Upper lobe of right lung (tissue), 1 donor: ENCODE data around the gene IFI27L2. TPM values are rescaled to one million over a fixed set of nuclear protein-coding genes. Genes with fewer than 3 reads are reported as not detected.

ENCODE experiments used
- ATAC-seq: fragments of 200-7000 bp; cut with Tn5 transposase; one replicate; pipeline ENCODE4 v1.9.1; 2020; ENCODE audit warnings: mild to moderate bottlenecking, moderate library complexity
- DNase-seq: peaks from one replicate; pipeline ENCODE4 v3.0.0-alpha.2; 2020
- H3K27ac ChIP-seq: fragments of 200-600 bp; one replicate; pipeline ENCODE4 v1.8.0; 2022
- H3K27me3 ChIP-seq: fragments of 200-600 bp; one replicate; pipeline ENCODE4 v1.8.0; 2022; ENCODE audit warnings: mild to moderate bottlenecking
- H3K36me3 ChIP-seq: fragments of 200-600 bp; one replicate; pipeline ENCODE4 v1.8.0; 2022
- H3K4me1 ChIP-seq: fragments of 200-600 bp; one replicate; pipeline ENCODE4 v1.8.0; 2022
- H3K4me3 ChIP-seq: fragments of 200-600 bp; one replicate; pipeline ENCODE4 v1.8.0; 2022; ENCODE audit warnings: mild to moderate bottlenecking
- H3K9me3 ChIP-seq: fragments of 200-600 bp; one replicate; pipeline ENCODE4 v1.8.0; 2022
- intact Hi-C: fragments of 100-400 bp; cut with DNase I; formaldehyde crosslinking; loops from one replicate; pipeline ENCODE4 v1.11.0; 2022
- total RNA-seq: library from RNA; stranded (reverse); fragmentation: NEBNext Ultra II Directional; extraction: Animal tissue kit (Norgen Biotek cat#: 25700); gene quantifications from one replicate; pipeline ENCODE4 v1.2.1, GENCODE V29; 2021
- TF ChIP-seq, protein P1 (sequence below): fragments of 200-600 bp; IDR thresholded peaks from one replicate; pipeline ENCODE4 v1.8.0; 2022; ENCODE audit warnings: antibody characterized with exemption
- donor health status: DM: no; HTN: yes; CAD: no; lungs with severe emphysema.

Gene IFI27L2
- total RNA-seq, 1 donor from 2014 or later: 32.4 TPM

DNA sequence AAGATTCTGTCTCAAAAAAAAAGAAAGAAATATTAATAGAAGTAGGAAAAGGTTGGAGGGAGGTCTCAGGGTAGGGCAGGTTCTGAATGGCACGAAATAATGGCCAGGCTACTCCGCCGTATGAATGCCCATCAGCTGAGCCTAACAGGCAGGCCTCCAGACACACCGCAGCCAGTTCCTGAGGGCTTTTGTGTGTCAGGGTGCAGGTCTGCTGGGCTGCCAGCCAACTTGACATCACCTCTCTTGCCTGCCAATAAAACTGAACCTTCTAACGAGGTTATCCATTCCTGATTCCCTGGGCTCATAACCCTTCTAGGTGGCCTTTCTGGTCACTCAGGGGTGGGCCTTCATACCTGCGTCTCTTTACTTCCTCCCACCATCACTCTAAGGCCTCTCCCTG is 15.9 kb downstream of the IFI27L2 start:
- DNase-seq (no peak), ATAC-seq (no peak)
- Histone ChIP-seq H3K9me3 (no peaks in the 10 kb centered on the region), H3K36me3 (no peaks in the 10 kb centered on the region), H3K27me3 (no peaks in the 10 kb centered on the region), H3K4me1 (peaks cover 11% of the 10 kb centered on the region), H3K27ac (peak overlapping the region; percentile 80), H3K4me3 (peak overlapping the region; percentile 46)
- intact Hi-C loops: no loop called here
- TF ChIP-seq, protein P1, sequence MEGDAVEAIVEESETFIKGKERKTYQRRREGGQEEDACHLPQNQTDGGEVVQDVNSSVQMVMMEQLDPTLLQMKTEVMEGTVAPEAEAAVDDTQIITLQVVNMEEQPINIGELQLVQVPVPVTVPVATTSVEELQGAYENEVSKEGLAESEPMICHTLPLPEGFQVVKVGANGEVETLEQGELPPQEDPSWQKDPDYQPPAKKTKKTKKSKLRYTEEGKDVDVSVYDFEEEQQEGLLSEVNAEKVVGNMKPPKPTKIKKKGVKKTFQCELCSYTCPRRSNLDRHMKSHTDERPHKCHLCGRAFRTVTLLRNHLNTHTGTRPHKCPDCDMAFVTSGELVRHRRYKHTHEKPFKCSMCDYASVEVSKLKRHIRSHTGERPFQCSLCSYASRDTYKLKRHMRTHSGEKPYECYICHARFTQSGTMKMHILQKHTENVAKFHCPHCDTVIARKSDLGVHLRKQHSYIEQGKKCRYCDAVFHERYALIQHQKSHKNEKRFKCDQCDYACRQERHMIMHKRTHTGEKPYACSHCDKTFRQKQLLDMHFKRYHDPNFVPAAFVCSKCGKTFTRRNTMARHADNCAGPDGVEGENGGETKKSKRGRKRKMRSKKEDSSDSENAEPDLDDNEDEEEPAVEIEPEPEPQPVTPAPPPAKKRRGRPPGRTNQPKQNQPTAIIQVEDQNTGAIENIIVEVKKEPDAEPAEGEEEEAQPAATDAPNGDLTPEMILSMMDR: no peak

DNA sequence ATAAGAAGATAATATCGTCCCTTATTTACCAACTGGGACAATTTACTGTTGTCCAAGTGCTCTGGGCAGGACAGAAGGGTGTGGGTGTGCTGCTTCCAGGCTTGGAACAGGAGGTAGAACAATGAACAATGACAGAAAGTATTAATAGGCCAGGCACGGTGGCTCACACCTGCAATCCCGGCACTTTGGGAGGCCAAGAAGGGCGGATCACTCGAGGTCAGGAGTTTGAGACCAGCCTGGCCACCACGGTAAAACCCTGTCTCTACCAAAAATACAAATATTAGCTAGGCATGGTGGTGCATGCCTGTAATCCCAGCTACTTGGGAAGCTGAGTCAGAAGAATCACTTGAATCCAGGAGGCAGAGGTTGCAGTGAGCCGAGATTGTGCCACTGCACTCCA is 16.3 kb downstream of the IFI27L2 start:
- no peaks in the 10 kb centered on the region for H3K27me3 ChIP-seq

DNA sequence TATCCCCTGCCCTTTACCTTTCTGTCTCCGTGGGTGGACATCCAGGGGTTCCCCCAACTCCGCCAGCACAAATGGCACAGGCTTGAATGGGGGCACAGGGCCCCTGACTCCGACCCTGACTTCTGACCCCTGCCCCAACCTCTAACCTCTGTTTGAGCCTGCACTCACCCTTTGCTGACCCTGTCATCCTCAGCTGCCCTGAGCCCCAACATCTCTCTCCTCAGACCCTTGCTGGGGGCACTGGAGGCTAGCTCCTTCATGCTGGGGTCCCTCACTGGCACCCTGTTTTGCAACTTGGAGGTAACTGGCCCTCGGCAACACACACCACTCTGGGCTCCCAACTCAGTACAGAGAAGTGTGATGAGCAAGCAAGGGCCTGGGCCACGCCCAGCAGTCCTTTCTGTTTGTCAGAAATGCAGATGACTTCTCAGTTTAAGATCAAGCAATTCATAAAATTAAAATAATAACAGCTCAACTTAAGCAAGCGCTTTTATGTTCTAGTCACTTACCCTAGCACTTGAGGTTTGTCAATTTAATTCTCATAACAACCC is 16.8 kb downstream of the IFI27L2 start:
- ATAC-seq (no peak), DNase-seq (no peak)
- Histone ChIP-seq H3K4me3 (peak overlapping the region; percentile 46), H3K4me1 (peaks cover 11% of the 10 kb centered on the region), H3K27me3 (no peaks in the 10 kb centered on the region), H3K36me3 (no peaks in the 10 kb centered on the region), H3K9me3 (no peaks in the 10 kb centered on the region), H3K27ac (peak overlapping the region; percentile 80)
- intact Hi-C loops: no loop called here
- TF ChIP-seq, protein P1: no peak

More for the DNA sequence above, 16.3 kb downstream of the IFI27L2 start:
- DNase-seq (no peak), ATAC-seq (no peak)
- no peaks in the 10 kb centered on the region for H3K36me3 ChIP-seq
- H3K4me1 ChIP-seq: peaks cover 11% of the 10 kb centered on the region
- peak overlapping the region; percentile 80 for H3K27ac ChIP-seq
- intact Hi-C loops: no loop called here
- no peaks in the 10 kb centered on the region for H3K9me3 ChIP-seq
- H3K4me3 ChIP-seq: peak overlapping the region; percentile 46
- TF ChIP-seq, protein P1: no peak

DNA sequence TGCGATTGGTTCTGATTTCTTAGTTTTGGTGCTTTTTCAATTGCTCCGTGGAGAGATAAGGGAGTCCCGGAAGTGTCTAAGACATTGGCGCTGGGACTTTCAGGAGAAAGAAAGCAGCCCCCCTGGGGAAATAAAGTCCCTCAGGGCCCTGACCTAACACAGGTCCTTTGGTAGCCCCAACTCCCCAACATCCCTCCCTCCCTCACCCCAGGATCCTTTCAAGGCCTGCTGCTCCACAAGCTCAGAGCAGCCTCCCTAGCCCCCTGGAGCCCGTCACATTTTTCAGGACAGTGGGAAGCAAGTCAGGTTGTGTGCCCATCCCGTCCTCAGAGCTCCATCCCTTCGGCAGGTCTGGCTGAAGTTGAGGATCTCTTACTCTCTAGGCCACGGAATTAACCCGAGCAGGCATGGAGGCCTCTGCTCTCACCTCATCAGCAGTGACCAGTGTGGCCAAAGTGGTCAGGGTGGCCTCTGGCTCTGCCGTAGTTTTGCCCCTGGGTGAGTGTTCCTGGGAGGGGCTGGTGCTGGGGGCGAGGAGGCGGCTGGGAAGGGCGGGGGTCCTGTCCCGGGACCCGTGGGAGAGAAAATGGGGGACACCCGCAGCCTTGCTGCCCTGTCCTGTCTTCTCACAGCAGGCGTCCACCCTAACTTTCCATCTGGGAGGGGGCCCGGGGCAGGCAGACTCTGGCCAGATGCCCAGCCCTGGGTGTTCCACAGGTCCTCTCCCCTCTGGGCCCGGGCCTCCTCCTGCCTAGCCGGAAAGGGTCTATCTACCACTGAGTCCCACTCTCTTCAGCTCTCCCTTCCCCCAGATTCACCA is 17.9 kb downstream of the IFI27L2 start:
- H3K4me1 ChIP-seq: peaks cover 11% of the 10 kb centered on the region
- H3K27me3 ChIP-seq: no peaks in the 10 kb centered on the region
- H3K4me3 ChIP-seq: peak overlapping the region; percentile 46
- H3K36me3 ChIP-seq: no peaks in the 10 kb centered on the region
- no peak for DNase-seq
- TF ChIP-seq, protein P1: no peak
- no peaks in the 10 kb centered on the region for H3K9me3 ChIP-seq
- intact Hi-C loops: no loop called here
- no peak for ATAC-seq
- peak overlapping the region; percentile 80 for H3K27ac ChIP-seq

DNA sequence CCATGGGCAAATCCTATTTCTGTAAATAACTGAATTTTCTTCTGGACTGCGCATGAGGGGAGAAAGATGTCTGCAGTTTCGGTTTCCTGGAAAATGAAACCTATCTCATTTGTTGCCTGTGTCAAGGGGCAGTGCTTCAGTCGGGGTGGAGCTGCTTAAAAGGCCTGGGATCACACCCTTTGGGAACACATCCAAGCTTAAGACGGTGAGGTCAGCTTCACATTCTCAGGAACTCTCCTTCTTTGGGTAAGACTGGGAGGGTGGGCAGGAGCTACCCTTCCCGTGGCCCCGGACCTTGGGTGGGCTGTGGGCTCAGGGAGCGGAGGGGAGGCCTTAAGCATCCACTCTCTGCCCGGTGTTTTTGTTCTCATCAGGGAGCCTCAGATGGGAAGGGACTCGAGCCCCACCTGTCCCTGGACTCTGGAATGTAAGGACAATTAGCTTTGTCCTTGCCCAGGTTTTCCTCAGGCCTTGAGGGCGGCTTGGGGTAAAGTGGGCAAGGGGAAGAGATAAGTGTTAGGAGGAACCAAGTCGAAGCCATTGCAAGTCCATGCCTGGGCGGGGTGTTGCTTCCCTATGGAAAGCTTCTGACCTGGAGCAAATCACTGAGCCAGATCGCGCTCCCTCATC is 18.7 kb downstream of the IFI27L2 start, which contains the start of gene IFI27:
TSS of gene IFI27 (plus strand) at position 185 of the 630 bp plus-strand sequence.
- TF ChIP-seq, protein P1: no peak
- H3K4me1 ChIP-seq: peaks cover 9% of the 10 kb centered on the region
- H3K27ac ChIP-seq: peak within 1 kb of the TSS; percentile 80
- H3K4me3 ChIP-seq: peak within 1 kb of the TSS; percentile 46
- no peaks in the 10 kb centered on the region for H3K9me3 ChIP-seq
- no peaks in the 10 kb centered on the region for H3K27me3 ChIP-seq
- ATAC-seq: peak; percentile 77
- H3K36me3 ChIP-seq: no peaks in the 10 kb centered on the region
- intact Hi-C loops: no loop called here
- no peak for DNase-seq
